AG04449 (cell line): ENCODE measurements around the gene TBC1D1.

Source experiments
- CTCF ChIA-PET: fragments of 350-600 bp; formaldehyde crosslinking; extraction: SDS; loops from one replicate; lab custom pipeline; 2021; ENCODE audit warnings: antibody characterized with exemption; lab: Yijun Ruan, JAX
- POLR2A ChIA-PET: fragments of 400-600, 350-600 bp; formaldehyde crosslinking; extraction: SDS; loops from one replicate; lab custom pipeline; 2020; ENCODE audit warnings: antibody characterized with exemption, inconsistent platforms; lab: Yijun Ruan, JAX
- DNase-seq: peaks from one replicate; pipeline ENCODE4 v3.0.0-alpha.2; 2010; ENCODE audit warnings: low read depth, low spot score
- H3K4me3 ChIP-seq: 2 replicates; pipeline ENCODE4 v1.5.1; 2011; ENCODE audit warnings: low read depth, mild to moderate bottlenecking, control low read depth, low read length
- TF ChIP-seq, protein P1 (sequence below): IDR thresholded peaks from one replicate; pipeline ENCODE4 v1.5.1; 2011; ENCODE audit warnings: mild to moderate bottlenecking, moderate library complexity, low read length, control low read depth, inconsistent platforms; ENCODE audit not compliant: insufficient read depth; ENCODE audit errors: missing control alignments

TBC1D1 gene

GRCh38 chr4:38177035-38177546 lies 286.2 kb downstream of the TBC1D1 start:
- DNase-seq = no peak
- ChIA-PET POLR2A (interaction anchor here (0.7 kb wide), 1 partner anchor 17 kb away, joined by 3 read pairs; no protein-coding TSS in a partner anchor), CTCF (interaction anchor here (4.0 to 7.2 kb wide), 4 partner anchors 115 to 605 kb away, joined by 21 to 104 read pairs (median 34); partner anchors contain the start of gene TLR10)
- TF ChIP-seq, protein P1, sequence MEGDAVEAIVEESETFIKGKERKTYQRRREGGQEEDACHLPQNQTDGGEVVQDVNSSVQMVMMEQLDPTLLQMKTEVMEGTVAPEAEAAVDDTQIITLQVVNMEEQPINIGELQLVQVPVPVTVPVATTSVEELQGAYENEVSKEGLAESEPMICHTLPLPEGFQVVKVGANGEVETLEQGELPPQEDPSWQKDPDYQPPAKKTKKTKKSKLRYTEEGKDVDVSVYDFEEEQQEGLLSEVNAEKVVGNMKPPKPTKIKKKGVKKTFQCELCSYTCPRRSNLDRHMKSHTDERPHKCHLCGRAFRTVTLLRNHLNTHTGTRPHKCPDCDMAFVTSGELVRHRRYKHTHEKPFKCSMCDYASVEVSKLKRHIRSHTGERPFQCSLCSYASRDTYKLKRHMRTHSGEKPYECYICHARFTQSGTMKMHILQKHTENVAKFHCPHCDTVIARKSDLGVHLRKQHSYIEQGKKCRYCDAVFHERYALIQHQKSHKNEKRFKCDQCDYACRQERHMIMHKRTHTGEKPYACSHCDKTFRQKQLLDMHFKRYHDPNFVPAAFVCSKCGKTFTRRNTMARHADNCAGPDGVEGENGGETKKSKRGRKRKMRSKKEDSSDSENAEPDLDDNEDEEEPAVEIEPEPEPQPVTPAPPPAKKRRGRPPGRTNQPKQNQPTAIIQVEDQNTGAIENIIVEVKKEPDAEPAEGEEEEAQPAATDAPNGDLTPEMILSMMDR = no peak
- no peak overlapping the region for H3K4me3 ChIP-seq

DNA sequence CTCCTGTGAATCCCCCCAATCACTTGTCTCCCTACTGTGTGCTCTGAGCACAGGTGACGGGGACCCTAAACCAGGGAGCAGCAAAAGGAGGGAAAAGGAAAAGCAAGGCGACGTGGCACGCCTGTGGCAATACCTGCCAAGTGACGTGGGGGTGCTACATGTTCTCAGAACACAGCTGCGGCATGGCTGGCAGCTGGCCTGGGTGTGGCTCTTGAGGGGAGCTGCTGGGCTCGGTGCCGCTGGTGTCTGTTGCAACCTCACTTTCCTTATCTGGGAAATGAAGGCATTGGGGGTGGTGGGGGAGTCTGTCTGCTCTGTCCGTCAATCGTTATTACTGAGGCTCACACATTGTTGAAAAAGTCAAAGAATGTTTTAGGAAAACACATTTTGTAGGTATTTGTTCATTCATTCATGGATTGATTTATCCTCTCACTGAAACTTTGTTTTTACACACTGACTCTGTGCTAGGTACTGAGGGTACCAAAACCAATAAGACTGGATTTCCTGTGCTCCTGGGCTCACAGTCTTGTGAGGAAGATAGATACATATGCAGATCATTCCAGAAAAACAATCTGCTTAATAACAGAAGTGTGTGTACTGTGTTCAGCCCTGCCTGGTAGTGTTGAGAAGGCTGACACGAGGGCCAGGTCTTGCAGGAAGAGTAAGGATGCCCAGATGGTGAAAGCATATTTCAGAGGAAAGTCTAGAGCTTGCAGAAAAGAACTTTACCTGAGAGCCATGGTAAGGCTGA lies 286.9 kb downstream of the TBC1D1 start:
- TF ChIP-seq, protein P1 = no peak
- ChIA-PET POLR2A (no interaction called here), CTCF (interaction anchor here (2.1 to 7.2 kb wide), 9 partner anchors 11 to 604 kb away, joined by 9 to 104 read pairs (median 21); partner anchors contain the start of gene TLR10)
- no peak for DNase-seq
- no peak overlapping the region for H3K4me3 ChIP-seq

DNA sequence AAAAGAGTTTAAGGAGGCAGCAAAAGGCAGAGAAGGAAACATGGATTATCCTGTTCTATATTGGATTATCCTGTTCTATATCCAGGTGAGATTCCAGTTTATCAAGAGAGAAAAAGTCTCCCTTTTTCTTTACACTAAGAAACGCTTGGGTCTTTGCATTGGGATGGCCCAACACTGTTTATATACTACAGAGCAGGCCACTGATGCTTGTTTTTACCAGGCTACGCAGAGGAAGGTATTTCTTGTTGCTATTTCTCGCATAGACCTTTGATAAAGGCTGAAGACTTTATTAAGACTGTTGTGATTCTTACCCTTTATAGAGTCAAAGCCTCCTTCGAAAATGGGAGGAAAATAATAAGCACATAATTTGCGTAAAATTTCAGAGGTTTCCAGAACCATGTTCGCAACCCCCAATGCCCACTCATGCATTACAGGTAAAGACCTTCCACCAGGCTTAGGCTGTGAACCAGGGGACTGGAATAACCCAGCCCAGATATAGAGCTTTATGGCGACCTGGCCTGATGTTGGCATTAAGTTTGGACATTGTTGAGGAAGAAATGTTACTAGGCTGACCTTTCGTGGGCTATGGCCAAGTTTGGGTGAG lies 287.6 kb downstream of the TBC1D1 start:
- no peak for DNase-seq
- ChIA-PET POLR2A (no interaction called here), CTCF (interaction anchor here (0.6 to 7.2 kb wide), 27 partner anchors 8 to 603 kb away, joined by 3 to 104 read pairs (median 11); partner anchors contain the start of gene TLR10)
- no peak overlapping the region for H3K4me3 ChIP-seq
- TF ChIP-seq, protein P1 = no peak

- DNase-seq = no peak
- CTCF ChIA-PET = interaction anchor here (0.5 to 7.2 kb wide), 60 partner anchors 10 to 695 kb away, joined by 3 to 104 read pairs (median 5); partner anchors contain the start of genes TLR1 and TLR10
- TF ChIP-seq, protein P1 = peak; percentile 75
- POLR2A ChIA-PET = interaction anchor here (0.9 to 1.0 kb wide), 2 partner anchors 101 to 551 kb away, joined by 4 to 5 read pairs; no protein-coding TSS in a partner anchor
- no peak overlapping the region for H3K4me3 ChIP-seq
Observed at GRCh38 chr4:38179690-38180377, 288.9 kb downstream of the TBC1D1 start.

- TF ChIP-seq, protein P1 = no peak
- ChIA-PET CTCF (interaction anchor here (0.8 to 7.2 kb wide), 40 partner anchors 10 to 694 kb away, joined by 3 to 104 read pairs (median 7); partner anchors contain the start of genes TLR1 and TLR10), POLR2A (interaction anchor here (1.0 kb wide), 1 partner anchor 102 kb away, joined by 5 read pairs; no protein-coding TSS in a partner anchor)
- no peak overlapping the region for H3K4me3 ChIP-seq
- no peak for DNase-seq
Observed at GRCh38 chr4:38180456-38180855, 289.6 kb downstream of the TBC1D1 start.
